ENCODE results near the gene CACNA1E. TPM values are rescaled to one million over a fixed set of nuclear protein-coding genes. Genes with fewer than 3 reads are reported as not detected.

The CACNA1E gene
- total and polyA plus RNA-seq, 2 of the 13 experiments (the other 11 are each of a cell fraction or from before 2014, with no cell fraction given) = not detected

DNA sequence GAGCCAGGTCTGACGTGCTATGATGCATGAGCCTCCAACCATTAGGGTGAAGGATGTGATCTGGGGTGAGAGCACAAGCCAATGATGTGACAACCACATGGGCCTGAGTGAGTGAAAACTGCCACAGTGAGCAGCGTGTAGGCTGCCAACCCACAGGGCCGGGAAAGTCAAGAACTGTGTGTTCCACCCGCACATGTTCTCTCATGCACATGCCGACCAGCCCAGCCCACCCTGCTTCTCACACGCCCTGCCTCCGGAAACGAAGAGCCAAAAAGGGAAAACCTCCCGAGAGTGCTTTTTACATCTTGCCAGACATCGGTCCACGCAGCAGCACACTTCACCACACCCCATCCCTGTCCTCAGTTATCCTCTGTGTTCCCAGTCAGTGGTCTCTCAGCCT lies 197.0 kb downstream of the CACNA1E start (continued):
- TF ChIP-seq, protein P1, sequence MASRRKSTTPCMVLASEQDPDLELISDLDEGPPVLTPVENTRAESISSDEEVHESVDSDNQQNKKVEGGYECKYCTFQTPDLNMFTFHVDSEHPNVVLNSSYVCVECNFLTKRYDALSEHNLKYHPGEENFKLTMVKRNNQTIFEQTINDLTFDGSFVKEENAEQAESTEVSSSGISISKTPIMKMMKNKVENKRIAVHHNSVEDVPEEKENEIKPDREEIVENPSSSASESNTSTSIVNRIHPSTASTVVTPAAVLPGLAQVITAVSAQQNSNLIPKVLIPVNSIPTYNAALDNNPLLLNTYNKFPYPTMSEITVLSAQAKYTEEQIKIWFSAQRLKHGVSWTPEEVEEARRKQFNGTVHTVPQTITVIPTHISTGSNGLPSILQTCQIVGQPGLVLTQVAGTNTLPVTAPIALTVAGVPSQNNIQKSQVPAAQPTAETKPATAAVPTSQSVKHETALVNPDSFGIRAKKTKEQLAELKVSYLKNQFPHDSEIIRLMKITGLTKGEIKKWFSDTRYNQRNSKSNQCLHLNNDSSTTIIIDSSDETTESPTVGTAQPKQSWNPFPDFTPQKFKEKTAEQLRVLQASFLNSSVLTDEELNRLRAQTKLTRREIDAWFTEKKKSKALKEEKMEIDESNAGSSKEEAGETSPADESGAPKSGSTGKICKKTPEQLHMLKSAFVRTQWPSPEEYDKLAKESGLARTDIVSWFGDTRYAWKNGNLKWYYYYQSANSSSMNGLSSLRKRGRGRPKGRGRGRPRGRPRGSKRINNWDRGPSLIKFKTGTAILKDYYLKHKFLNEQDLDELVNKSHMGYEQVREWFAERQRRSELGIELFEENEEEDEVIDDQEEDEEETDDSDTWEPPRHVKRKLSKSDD (CRISPR knock-in tag; IDR thresholded peaks at IDR 0.05; ENCODE audit: low read depth) = no peak
- TF ChIP-seq KDM2A (CRISPR knock-in tag; IDR thresholded peaks at IDR 0.05; ENCODE audit: borderline replicate concordance, low read depth) (no peak), ZFP62 (CRISPR knock-in tag; IDR thresholded peaks at IDR 0.05) (no peak), ZBTB20 (CRISPR knock-in tag; IDR thresholded peaks at IDR 0.05; ENCODE audit: borderline replicate concordance, low read depth) (no peak), ZNF703 (CRISPR knock-in tag; IDR thresholded peaks at IDR 0.05; ENCODE audit: borderline replicate concordance) (no peak), PAF1 (CRISPR knock-in tag; IDR thresholded peaks at IDR 0.05) (no peak)
- TF ChIP-seq, protein P2, sequence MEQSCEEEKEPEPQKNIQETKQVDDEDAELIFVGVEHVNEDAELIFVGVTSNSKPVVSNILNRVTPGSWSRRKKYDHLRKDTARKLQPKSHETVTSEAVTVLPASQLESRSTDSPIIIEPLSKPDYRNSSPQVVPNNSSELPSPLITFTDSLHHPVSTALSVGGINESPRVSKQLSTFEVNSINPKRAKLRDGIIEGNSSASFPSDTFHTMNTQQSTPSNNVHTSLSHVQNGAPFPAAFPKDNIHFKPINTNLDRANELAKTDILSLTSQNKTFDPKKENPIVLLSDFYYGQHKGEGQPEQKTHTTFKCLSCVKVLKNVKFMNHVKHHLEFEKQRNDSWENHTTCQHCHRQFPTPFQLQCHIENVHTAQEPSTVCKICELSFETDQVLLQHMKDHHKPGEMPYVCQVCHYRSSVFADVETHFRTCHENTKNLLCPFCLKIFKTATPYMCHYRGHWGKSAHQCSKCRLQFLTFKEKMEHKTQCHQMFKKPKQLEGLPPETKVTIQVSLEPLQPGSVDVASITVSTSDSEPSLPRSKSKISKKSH (CRISPR knock-in tag; IDR thresholded peaks at IDR 0.05; ENCODE audit: borderline replicate concordance) = no peak

DNA sequence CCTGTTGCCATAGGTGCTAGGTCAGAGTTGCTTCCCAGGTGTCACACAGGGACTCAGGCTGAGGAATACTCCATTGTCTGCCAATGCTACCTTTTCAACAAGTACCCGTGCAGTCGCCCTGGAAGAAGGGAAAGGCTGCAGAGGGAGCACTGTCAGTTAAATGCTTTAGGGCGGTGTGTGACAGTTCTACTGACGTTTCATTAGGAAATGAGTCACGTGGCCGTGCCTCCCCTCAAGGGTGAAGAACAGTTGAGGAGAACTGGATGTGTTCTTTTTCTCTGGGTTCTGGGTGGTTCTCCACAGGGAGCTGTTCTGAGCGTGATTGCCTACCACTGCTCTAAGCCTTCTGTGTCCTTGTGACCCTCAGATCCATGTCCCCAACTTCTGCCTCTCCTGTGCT lies 197.6 kb downstream of the CACNA1E start:
- no peaks in the 10 kb centered on the region for H3K4me1 ChIP-seq (ENCODE audit: insufficient read depth, low read length)
- ChIA-PET POLR2A (no interaction called here), CTCF (ENCODE audit: low intra/inter-chr PET ratio, low total read pairs) (no interaction called here)
- intact Hi-C loops (cut with micrococcal nuclease; ENCODE audit: unreplicated experiment) = no loop called here
- no peak overlapping the region for H3K4me2 ChIP-seq (ENCODE audit: low read depth, low read length)
- H3K27ac ChIP-seq (ENCODE audit: extremely low read length, insufficient read depth, low read length) = no peak overlapping the region
- H3K79me2 ChIP-seq (ENCODE audit: insufficient read depth, low read length) = no peaks in the 10 kb centered on the region
- no TSS peak for BruUV-seq (replicated peaks)
- DNase-seq (ENCODE audit: low spot score) = no peak
- no peaks in the 10 kb centered on the region for H3K36me3 ChIP-seq (replicated peaks in 1 of 2; ENCODE audit: control insufficient read depth in 1 of 2, insufficient read depth in 2 of 2, low read length in 2 of 2)
- in situ Hi-C loops (cut with HindIII; ENCODE audit: extremely low pct_ligation_motif_present, low pct_unique_long_range_greater_than_20kb) = no loop called here
- no peaks in the 10 kb centered on the region for H4K20me1 ChIP-seq (ENCODE audit: insufficient read depth, low read length)
- no peak overlapping the region for H3K9ac ChIP-seq (ENCODE audit: insufficient read depth, low read depth, low read length)
- 9% methylated on average over 7 of the region's 7 CpGs for WGBS (ENCODE audit: low lambda C conversion rate)
- H3K27me3 ChIP-seq (ENCODE audit: control insufficient read depth in 1 of 2, insufficient read depth in 2 of 2, low read length in 2 of 2) = peaks cover 1 to 5% of the 10 kb centered on the region in 2 experiments; a peak in 2 of 5 replicates
- no peak overlapping the region for H3K4me3 ChIP-seq (replicated peaks in 1 of 3; ENCODE audit: insufficient read depth in 1 of 3, low read depth in 2 of 3, low read length in 3 of 3)
- FAIRE-seq = no peak
- ATAC-seq = no peak
- H2AFZ ChIP-seq (ENCODE audit: low read length) = no peak overlapping the region
- no peaks in the 10 kb centered on the region for H3K9me3 ChIP-seq (ENCODE audit: low read length)
- TF ChIP-seq IRX3 (CRISPR knock-in tag; IDR thresholded peaks at IDR 0.05; ENCODE audit: borderline replicate concordance, low read depth) (no peak), KDM5A (IDR thresholded peaks at IDR 0.05; ENCODE audit: borderline replicate concordance, low read length) (no peak), ARNT (IDR thresholded peaks at IDR 0.05) (no peak), CENPX (CRISPR knock-in tag; IDR thresholded peaks at IDR 0.05) (no peak), ZNF792 (CRISPR knock-in tag; IDR thresholded peaks at IDR 0.05) (no peak)
- TF ChIP-seq, protein P3, sequence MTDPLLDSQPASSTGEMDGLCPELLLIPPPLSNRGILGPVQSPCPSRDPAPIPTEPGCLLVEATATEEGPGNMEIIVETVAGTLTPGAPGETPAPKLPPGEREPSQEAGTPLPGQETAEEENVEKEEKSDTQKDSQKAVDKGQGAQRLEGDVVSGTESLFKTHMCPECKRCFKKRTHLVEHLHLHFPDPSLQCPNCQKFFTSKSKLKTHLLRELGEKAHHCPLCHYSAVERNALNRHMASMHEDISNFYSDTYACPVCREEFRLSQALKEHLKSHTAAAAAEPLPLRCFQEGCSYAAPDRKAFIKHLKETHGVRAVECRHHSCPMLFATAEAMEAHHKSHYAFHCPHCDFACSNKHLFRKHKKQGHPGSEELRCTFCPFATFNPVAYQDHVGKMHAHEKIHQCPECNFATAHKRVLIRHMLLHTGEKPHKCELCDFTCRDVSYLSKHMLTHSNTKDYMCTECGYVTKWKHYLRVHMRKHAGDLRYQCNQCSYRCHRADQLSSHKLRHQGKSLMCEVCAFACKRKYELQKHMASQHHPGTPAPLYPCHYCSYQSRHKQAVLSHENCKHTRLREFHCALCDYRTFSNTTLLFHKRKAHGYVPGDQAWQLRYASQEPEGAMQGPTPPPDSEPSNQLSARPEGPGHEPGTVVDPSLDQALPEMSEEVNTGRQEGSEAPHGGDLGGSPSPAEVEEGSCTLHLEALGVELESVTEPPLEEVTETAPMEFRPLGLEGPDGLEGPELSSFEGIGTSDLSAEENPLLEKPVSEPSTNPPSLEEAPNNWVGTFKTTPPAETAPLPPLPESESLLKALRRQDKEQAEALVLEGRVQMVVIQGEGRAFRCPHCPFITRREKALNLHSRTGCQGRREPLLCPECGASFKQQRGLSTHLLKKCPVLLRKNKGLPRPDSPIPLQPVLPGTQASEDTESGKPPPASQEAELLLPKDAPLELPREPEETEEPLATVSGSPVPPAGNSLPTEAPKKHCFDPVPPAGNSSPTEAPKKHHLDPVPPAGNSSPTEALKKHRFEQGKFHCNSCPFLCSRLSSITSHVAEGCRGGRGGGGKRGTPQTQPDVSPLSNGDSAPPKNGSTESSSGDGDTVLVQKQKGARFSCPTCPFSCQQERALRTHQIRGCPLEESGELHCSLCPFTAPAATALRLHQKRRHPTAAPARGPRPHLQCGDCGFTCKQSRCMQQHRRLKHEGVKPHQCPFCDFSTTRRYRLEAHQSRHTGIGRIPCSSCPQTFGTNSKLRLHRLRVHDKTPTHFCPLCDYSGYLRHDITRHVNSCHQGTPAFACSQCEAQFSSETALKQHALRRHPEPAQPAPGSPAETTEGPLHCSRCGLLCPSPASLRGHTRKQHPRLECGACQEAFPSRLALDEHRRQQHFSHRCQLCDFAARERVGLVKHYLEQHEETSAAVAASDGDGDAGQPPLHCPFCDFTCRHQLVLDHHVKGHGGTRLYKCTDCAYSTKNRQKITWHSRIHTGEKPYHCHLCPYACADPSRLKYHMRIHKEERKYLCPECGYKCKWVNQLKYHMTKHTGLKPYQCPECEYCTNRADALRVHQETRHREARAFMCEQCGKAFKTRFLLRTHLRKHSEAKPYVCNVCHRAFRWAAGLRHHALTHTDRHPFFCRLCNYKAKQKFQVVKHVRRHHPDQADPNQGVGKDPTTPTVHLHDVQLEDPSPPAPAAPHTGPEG (CRISPR knock-in tag; IDR thresholded peaks at IDR 0.05) = no peak

Measured in HepG2 (cell line).